ENCODE data around the gene LMO1.

Gene LMO1

GRCh38 chr11:8259306-8259959, 4.2 kb downstream of the LMO1 start:
- H3K4me3 ChIP-seq (ENCODE audit: low read depth, low read length): no peak overlapping the region
- no peak for DNase-seq (ENCODE audit: low read depth)
- TF ChIP-seq CTCF (IDR thresholded peaks at IDR 0.05; ENCODE audit: insufficient read depth, low read depth, low read length, missing control alignments): no peak

- DNase-seq (ENCODE audit: low read depth): no peak
- no peak for TF ChIP-seq CTCF (IDR thresholded peaks at IDR 0.05; ENCODE audit: insufficient read depth, low read depth, low read length, missing control alignments)
- H3K4me3 ChIP-seq (ENCODE audit: low read depth, low read length): no peak overlapping the region
These were observed 4.9 kb downstream of the LMO1 start for GRCh38 chr11:8258784-8259183.

GRCh38 chr11:8258289-8258688, 5.4 kb downstream of the LMO1 start:
- no peak for TF ChIP-seq CTCF (IDR thresholded peaks at IDR 0.05; ENCODE audit: insufficient read depth, low read depth, low read length, missing control alignments)
- H3K4me3 ChIP-seq (ENCODE audit: low read depth, low read length): no peak overlapping the region
- DNase-seq (ENCODE audit: low read depth): no peak

GRCh38 chr11:8257003-8257664, 6.5 kb downstream of the LMO1 start:
- no peak overlapping the region for H3K4me3 ChIP-seq (ENCODE audit: low read depth, low read length)
- no peak for TF ChIP-seq CTCF (IDR thresholded peaks at IDR 0.05; ENCODE audit: insufficient read depth, low read depth, low read length, missing control alignments)
- DNase-seq (ENCODE audit: low read depth): no peak

GRCh38 chr11:8256271-8257002, 7.2 kb downstream of the LMO1 start:
- DNase-seq (ENCODE audit: low read depth): no peak
- TF ChIP-seq CTCF (IDR thresholded peaks at IDR 0.05; ENCODE audit: insufficient read depth, low read depth, low read length, missing control alignments): no peak
- H3K4me3 ChIP-seq (ENCODE audit: low read depth, low read length): no peak overlapping the region

- DNase-seq (ENCODE audit: low read depth): no peak
- no peak for TF ChIP-seq CTCF (IDR thresholded peaks at IDR 0.05; ENCODE audit: insufficient read depth, low read depth, low read length, missing control alignments)
- no peak overlapping the region for H3K4me3 ChIP-seq (ENCODE audit: low read depth, low read length)
These were observed 10.1 kb downstream of the LMO1 start for GRCh38 chr11:8253566-8253965.

Data from GM12865 (cell line).